Adrenal gland (tissue), 5 donors: ENCODE measurements around the gene PLCB1.

Experiments
- CTCF ChIP-seq, 6 experiments: fragments of 450-650 bp in 4 of 6; fragments of 200-600 bp in 2 of 6; sonication (generic) in 1 of 6; IDR thresholded peaks; 1 replicate in 5 of 6; 2 replicates in 1 of 6; pipeline versions ENCODE4 v1.5.1 to v1.8.0; 2016 to 2021; ENCODE audit warnings: antibody characterized with exemption in 6 of 6, mild to moderate bottlenecking in 2 of 6, moderate library complexity in 1 of 6
- POLR2A ChIP-seq, 2 donors: fragments of 450-650 bp; IDR thresholded peaks; one replicate each; pipeline ENCODE4 v1.6.1; 2017; ENCODE audit warnings: antibody characterized with exemption in 2 of 2, mild to moderate bottlenecking in 2 of 2, moderate library complexity in 1 of 2
- donor health status: DM: no; HTN: no; CAD: no.

- TF ChIP-seq CTCF (IDR thresholded peaks at IDR 0.05) (no peak), POLR2A (IDR thresholded peaks at IDR 0.05) (no peak)
Observed at GRCh38 chr20:8583012-8583565, 451.0 kb downstream of the PLCB1 start.
